HFF-Myc (cell line): Measurements from ENCODE around the gene APOBEC2.
"Not testable (repeated sequence)": the region's sequence is repeated elsewhere in the genome, so short reads cannot be mapped to it uniquely, and the experiment has no call there.

Experiments
- DNase-seq: peaks from one replicate; pipeline ENCODE4 v3.0.0-alpha.2; 2011; ENCODE audit warnings: low read depth; ENCODE audit errors: extremely low read depth
- H3K4me3 ChIP-seq: replicated peaks from 2 replicates; pipeline ENCODE4 v1.5.1; 2011; ENCODE audit warnings: low read depth, mild to moderate bottlenecking, control low read depth, low read length
- TF ChIP-seq, protein P1 (sequence below): IDR thresholded peaks from 2 replicates; pipeline ENCODE4 v1.5.1; 2012; ENCODE audit warnings: mild to moderate bottlenecking, low read depth, low read length, control low read depth; ENCODE audit errors: missing control alignments

APOBEC2 gene

DNA sequence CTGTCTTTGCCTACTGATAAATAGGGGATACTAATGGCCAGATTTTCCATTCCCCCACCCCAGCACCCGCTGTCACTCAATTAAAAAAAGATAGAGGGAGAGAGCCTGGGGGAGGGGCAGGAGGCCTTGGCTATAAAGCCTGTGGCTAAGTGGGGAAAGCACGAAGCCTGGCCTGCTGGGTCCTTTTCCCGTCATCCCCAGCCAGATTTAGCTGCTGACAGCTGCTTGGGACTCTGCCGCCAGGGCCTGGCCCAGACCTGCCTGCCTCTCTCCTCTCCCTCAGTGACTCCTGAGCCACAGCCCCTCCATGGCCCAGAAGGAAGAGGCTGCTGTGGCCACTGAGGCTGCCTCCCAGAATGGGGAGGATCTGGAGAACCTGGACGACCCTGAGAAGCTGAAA is at the start of gene APOBEC2:
TSS of gene APOBEC2 (plus strand) at position 162 of the 400 bp plus-strand sequence. CDS start at position 308, 146 bp downstream.
- no peak within 1 kb of the TSS for H3K4me3 ChIP-seq
- no peak for DNase-seq
- TF ChIP-seq, protein P1, sequence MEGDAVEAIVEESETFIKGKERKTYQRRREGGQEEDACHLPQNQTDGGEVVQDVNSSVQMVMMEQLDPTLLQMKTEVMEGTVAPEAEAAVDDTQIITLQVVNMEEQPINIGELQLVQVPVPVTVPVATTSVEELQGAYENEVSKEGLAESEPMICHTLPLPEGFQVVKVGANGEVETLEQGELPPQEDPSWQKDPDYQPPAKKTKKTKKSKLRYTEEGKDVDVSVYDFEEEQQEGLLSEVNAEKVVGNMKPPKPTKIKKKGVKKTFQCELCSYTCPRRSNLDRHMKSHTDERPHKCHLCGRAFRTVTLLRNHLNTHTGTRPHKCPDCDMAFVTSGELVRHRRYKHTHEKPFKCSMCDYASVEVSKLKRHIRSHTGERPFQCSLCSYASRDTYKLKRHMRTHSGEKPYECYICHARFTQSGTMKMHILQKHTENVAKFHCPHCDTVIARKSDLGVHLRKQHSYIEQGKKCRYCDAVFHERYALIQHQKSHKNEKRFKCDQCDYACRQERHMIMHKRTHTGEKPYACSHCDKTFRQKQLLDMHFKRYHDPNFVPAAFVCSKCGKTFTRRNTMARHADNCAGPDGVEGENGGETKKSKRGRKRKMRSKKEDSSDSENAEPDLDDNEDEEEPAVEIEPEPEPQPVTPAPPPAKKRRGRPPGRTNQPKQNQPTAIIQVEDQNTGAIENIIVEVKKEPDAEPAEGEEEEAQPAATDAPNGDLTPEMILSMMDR: no peak

DNA sequence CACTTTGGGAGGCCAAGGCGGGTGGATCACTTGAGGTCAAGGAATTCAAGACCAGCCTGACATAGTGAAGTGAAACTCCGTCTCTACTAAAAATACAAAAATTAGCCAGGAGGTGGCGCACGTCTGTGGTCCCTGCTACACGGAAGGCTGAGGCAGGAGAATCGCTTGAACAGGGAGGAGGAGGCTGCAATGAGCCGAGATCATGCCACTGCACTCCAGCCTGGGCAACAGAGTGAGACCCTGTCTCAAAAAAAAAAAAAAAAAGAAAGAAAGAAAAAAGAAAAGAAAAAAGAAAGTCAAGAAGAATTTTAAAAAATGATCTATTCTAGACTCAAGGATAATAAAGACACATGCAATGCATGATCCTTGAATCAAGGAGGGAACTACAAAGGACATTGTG is 46.8 kb upstream of the APOBEC2 start:
- TF ChIP-seq, protein P1: peak; percentile 57
- DNase-seq: peak; percentile 24
- H3K4me3 ChIP-seq: not testable (repeated sequence)

DNA sequence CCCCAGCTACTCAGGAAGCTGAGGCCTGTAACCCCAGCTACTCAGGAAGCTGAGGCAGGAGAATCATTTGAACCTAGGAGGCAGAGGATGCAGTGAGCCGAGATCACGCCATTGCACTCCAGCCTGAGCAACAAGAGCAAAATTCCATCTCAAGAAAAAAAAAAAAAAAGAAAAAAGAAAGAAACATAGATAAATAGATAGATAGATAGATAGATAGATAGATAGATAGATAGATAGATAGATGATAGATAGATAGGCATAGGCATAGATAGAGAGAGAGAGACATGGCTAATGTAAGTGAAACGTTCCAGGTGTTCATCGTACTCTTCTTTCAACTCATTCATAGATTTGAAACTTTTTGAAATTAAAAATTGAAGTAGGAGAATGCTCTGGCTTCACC is 46.0 kb upstream of the APOBEC2 start:
- H3K4me3 ChIP-seq, DNase-seq: not testable (repeated sequence)

DNA sequence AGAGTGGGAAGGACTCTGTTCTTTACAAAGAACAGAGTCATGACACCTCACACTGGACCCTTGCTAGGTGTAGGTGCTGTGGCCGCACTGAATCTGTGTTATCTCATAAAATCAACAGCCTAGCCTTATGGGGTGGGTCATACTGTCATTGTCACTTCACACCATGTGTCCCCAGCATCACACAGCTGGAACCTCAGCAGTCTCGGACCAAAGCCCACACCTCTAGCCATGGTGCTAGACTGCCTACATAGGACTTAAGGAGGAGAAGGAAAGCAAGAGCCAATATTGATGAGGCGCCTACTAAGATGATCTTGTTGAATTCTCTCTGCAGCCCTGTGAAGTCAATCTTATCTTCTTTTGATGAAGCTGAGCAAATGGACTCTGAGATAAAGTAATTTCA is 45.0 kb upstream of the APOBEC2 start:
- no peak overlapping the region for H3K4me3 ChIP-seq
- DNase-seq: no peak
- TF ChIP-seq, protein P1: no peak

DNA sequence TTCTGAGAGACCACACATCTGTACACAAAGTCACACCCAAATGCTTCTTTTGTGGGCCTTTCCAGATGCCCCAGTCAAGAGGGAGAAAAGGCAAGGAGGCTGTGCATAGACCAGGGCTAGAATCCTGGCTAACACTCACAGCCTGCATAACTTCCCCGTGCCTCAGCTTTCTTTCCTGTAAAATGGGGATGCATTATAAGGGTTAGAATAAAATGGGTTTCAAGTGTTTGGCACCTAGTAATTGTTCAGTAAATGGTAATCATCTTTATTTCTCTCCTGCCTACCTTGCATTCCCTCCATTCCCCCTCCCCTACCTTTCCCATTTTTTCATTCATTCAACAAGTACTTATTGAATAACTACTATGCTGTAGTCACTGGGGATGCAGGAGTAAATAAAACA is 43.3 kb upstream of the APOBEC2 start:
- H3K4me3 ChIP-seq: no peak overlapping the region
- DNase-seq: no peak
- TF ChIP-seq, protein P1: no peak

DNA sequence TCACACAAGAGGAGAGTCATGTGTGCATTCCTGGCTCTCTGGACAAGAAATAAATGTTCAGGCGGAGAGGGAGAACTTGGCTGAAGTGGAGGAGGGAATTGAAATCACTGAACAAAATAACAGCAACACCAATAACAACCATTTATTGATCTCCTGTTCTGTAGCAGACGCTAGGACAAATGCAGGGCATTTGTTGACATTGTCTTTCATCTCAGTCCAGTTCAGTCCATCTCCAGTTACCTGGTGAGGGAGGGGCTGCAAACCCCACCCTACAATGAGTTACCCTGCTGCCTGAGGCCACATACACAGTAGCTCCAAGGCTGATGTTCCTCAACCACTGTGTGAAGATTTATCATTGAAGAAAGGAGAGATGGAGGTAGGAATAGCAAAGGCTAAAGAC is 41.3 kb upstream of the APOBEC2 start:
- H3K4me3 ChIP-seq: no peak overlapping the region
- no peak for DNase-seq
- TF ChIP-seq, protein P1: no peak

DNA sequence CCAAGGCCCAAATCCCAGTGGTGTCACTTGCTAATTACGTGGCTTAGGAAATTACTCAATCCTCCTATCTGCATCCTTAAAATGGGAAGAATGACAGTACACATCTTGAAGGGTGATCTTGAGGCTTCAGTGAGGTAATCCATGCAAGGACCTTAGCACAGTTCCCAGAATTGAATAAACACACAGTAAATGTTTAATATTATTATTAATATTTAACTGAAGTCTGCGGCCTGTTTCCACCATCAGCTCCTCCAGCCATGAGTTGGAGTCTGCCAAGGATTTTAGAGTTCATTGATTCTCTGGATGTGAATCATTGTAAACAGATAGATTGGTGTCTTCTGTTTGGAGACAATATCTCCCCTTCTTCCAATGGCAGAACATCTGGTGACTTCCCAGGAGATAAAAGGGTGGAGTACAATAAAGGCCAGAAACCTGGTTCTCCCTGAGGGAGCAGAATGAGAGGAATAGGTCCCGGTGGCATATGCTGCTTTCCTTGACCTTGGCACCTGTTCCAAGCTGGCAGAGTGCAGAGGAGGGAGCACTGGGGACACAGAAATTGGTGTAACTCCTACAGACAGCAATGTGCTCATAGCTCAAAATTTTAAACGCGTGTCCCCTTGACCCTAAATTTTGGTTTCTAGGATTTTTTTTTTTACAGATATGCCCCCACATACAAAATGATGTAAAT is 39.4 kb upstream of the APOBEC2 start:
- no peak for DNase-seq
- no peak overlapping the region for H3K4me3 ChIP-seq
- TF ChIP-seq, protein P1: no peak
